Measurements from ENCODE around the gene APPL1. TPM values are rescaled to one million over a fixed set of nuclear protein-coding genes. Genes with fewer than 3 reads are reported as not detected.

APPL1 gene
- total RNA-seq, 3 donors from 2014 or later (not counting 1 experiment from before 2014, with no cell fraction given), result 29.6 to 40.8 (median 38.2) TPM

GRCh38 chr3:57288403-57288802 is 60.9 kb downstream of the APPL1 start:
- Mint-ChIP-seq H3K4me1 (no peaks in the 10 kb centered on the region), H3K36me3 (no peaks in the 10 kb centered on the region), H3K4me3 (no peak overlapping the region), H3K27me3 (ENCODE audit: low read depth in 2 of 2) (peaks cover 18 to 34% of the 10 kb centered on the region in 2 donors), H3K9me3 (no peaks in the 10 kb centered on the region), H3K27ac (no peak overlapping the region)
- Histone ChIP-seq H3K27me3 (ENCODE audit: control insufficient read depth, insufficient read depth, low read length) (peaks cover 6% of the 10 kb centered on the region), H3K4me3 (ENCODE audit: low read length) (no peak overlapping the region), H3K36me3 (ENCODE audit: control insufficient read depth, insufficient read depth, low read length) (no peaks in the 10 kb centered on the region), H3K4me1 (ENCODE audit: control insufficient read depth, insufficient read depth, low read length) (no peaks in the 10 kb centered on the region), H3K9me3 (ENCODE audit: control insufficient read depth, insufficient read depth, low read length) (no peaks in the 10 kb centered on the region), H3K27ac (ENCODE audit: low read length) (no peak overlapping the region)
- no peak for TF ChIP-seq CTCF (IDR thresholded peaks at IDR 0.05)
- WGBS (ENCODE audit: insufficient coverage), result 83% methylated on average over 5 of the region's 9 CpGs
- no peak for ATAC-seq
- no peak for DNase-seq
- intact Hi-C loops (cut with micrococcal nuclease), result no loop called here

- DNase-seq (no peak), ATAC-seq (no peak)
- TF ChIP-seq CTCF (IDR thresholded peaks at IDR 0.05), result no peak
- 93% methylated on average over 1 of the region's 1 CpG for WGBS (ENCODE audit: insufficient coverage)
- Histone ChIP-seq H3K9me3 (ENCODE audit: control insufficient read depth, insufficient read depth, low read length) (no peaks in the 10 kb centered on the region), H3K27me3 (ENCODE audit: control insufficient read depth, insufficient read depth, low read length) (peaks cover 6% of the 10 kb centered on the region), H3K4me1 (ENCODE audit: control insufficient read depth, insufficient read depth, low read length) (no peaks in the 10 kb centered on the region), H3K36me3 (ENCODE audit: control insufficient read depth, insufficient read depth, low read length) (no peaks in the 10 kb centered on the region), H3K27ac (ENCODE audit: low read length) (no peak within 1 kb of the TSS), H3K4me3 (ENCODE audit: low read length) (no peak within 1 kb of the TSS)
- no peaks in the 10 kb centered on the region for H3K36me3 Mint-ChIP-seq
- no peaks in the 10 kb centered on the region for H3K9me3 Mint-ChIP-seq
- intact Hi-C loops (cut with micrococcal nuclease), result no loop called here
- H3K27me3 Mint-ChIP-seq (ENCODE audit: low read depth in 2 of 2), result peaks cover 11 to 24% of the 10 kb centered on the region in 2 donors
- H3K4me3 Mint-ChIP-seq, result no peak within 1 kb of the TSS
- no peaks in the 10 kb centered on the region for H3K4me1 Mint-ChIP-seq
- H3K27ac Mint-ChIP-seq, result no peak within 1 kb of the TSS
These were observed 64.8 kb downstream of the APPL1 start, which contains the start of gene ASB14 for GRCh38 chr3:57292159-57292896. ASB14 (minus strand) TSS chr3:57292685; CDS start chr3:57292033, 652 bp downstream.

- no peak for ATAC-seq
- no peak overlapping the region for H3K4me3 ChIP-seq (ENCODE audit: low read length)
- no peaks in the 10 kb centered on the region for H3K36me3 ChIP-seq (ENCODE audit: control insufficient read depth, insufficient read depth, low read length)
- WGBS (ENCODE audit: insufficient coverage), result 88% methylated on average over 3 of the region's 4 CpGs
- TF ChIP-seq CTCF (IDR thresholded peaks at IDR 0.05), result no peak
- no peak overlapping the region for H3K27ac Mint-ChIP-seq
- intact Hi-C loops (cut with micrococcal nuclease), result no loop called here
- no peaks in the 10 kb centered on the region for H3K9me3 Mint-ChIP-seq
- peaks cover 13 to 31% of the 10 kb centered on the region in 2 donors for H3K27me3 Mint-ChIP-seq (ENCODE audit: low read depth in 2 of 2)
- no peaks in the 10 kb centered on the region for H3K9me3 ChIP-seq (ENCODE audit: control insufficient read depth, insufficient read depth, low read length)
- no peak overlapping the region for H3K27ac ChIP-seq (ENCODE audit: low read length)
- H3K4me3 Mint-ChIP-seq, result no peak overlapping the region
- H3K4me1 ChIP-seq (ENCODE audit: control insufficient read depth, insufficient read depth, low read length), result no peaks in the 10 kb centered on the region
- DNase-seq, result no peak
- no peaks in the 10 kb centered on the region for H3K36me3 Mint-ChIP-seq
- peaks cover 6% of the 10 kb centered on the region for H3K27me3 ChIP-seq (ENCODE audit: control insufficient read depth, insufficient read depth, low read length)
- H3K4me1 Mint-ChIP-seq, result no peaks in the 10 kb centered on the region
These were observed 65.5 kb downstream of the APPL1 start for GRCh38 chr3:57292897-57293526.

Measured in natural killer cell (primary cell).